C1 segment of cervical spinal cord (tissue), 14 donors: ENCODE measurements around the gene ACSM5.
"Not testable (repeated sequence)": the region's sequence is repeated elsewhere in the genome, so short reads cannot be mapped to it uniquely, and the experiment has no call there.

Experiments used
- DNase-seq, 14 donors: peaks; one replicate each; lab custom pipeline; 2025; lab: John Stamatoyannopoulos, UW

Gene ACSM5

GRCh38 chr16:20451364-20451763 lies 42.0 kb downstream of the ACSM5 start, which contains the start of gene ACSM2A:
TSS of gene ACSM2A (plus strand) at chr16:20451521. CDS start at chr16:20460115, 8,594 bp downstream.
- not testable (repeated sequence) for DNase-seq

DNA sequence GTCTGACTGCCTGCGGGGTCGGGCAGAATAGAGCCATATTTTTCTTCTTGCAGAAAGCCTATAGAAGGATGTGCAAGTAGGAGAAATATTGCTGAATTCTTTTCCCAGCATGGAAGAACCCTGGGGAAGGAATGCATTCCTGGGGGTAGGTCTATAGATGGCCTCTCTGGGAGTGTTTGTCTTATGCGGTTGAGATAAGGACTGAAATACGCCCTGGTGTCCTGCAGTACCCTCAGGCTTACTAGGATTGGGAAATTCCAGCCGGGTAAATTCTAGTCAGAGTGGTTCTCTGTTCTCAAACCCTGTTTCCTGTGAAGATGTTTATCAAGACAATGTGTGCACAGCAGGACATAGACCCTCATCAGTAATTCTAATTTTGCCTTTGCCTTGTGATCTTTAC lies 44.3 kb downstream of the ACSM5 start:
- DNase-seq: not testable (repeated sequence)

DNA sequence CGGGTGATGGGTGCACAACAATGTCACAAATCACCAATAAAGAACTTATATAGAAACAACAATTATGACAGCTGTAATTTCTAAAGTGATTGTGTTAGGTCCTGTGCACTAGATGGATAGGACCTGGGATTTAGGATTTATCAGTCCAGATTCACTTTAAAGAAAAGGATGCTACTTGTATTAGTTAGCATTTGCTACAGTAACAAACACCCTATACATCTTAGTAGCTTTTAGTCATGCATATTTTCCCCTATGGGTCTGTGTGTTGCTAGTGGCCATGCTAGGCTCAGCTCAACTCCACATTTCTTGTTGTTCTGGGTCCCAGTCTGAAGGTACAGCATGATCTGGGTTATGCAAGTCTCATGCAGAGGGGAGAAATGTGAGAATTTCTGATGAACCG lies 49.9 kb downstream of the ACSM5 start:
- not testable (repeated sequence) for DNase-seq

- DNase-seq: not testable (repeated sequence)
Measured at GRCh38 chr16:20460313-20460712, 51.0 kb downstream of the ACSM5 start.

- not testable (repeated sequence) for DNase-seq
Measured at GRCh38 chr16:20468954-20469353, 59.6 kb downstream of the ACSM5 start.

DNA sequence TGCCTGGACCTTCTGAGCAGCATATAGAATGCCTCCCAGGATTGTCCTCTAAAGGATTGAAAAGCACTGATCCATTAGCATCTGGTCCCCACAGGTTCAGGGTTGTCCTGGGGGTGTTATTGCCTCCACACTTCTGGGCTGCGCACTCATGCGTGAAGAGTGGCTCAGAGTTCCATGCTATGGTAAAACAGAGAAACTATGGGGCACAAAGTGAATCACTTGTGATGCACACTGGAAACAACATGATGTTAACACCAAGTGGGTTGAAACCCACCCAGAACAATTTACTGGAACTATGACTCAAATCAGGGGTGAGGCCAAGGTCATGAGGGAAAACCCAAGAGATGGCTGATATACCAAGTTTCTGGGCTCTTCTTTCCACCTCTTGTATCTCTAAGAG lies 60.6 kb downstream of the ACSM5 start:
- not testable (repeated sequence) for DNase-seq

DNA sequence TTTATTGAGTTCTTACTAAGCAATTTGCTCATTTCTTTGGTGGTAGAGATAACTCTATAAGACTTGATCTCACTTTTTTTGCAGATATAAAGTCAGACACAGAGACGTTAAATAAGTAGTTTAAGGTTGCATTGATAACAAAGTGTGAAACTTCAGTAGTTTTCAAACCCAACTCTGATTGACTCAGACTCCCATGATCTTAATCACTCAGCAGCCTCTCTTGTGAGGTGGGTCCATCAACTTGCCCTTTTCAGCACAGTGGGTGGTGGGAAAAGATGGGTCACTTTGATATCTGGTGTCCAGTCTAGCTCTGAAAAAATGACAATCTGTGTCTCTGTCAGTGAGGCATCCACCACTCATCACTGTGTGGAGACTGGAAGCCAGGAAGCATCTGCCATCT lies 61.4 kb downstream of the ACSM5 start:
- DNase-seq: not testable (repeated sequence)

DNA sequence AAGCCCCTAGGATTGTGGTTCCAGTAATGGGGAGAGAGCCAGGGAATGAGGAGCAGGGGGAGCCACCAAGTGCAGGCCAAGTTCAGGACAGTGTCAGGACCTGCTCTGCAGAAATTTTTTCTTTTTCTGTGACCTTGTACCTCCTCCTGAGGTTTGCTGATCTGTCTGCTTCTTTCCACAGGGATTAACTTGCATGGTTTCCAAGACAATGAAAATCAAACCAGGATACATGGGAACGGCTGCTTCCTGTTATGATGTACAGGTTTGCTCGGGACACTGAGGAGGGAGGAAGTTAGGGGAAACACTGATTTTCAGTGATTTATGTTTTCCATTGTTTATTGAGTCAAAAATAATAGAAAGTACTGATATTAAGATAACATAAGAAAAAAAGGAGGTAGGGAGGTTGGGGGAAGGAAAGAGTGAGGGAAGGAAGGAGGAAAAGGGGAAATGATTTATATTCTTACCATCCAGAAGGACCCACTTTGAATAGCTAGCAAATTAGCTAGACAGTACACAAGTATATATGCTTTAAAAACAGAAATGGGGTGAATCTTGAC lies 67.9 kb downstream of the ACSM5 start:
- not testable (repeated sequence) for DNase-seq

GRCh38 chr16:20483989-20484388 lies 74.7 kb downstream of the ACSM5 start:
- not testable (repeated sequence) for DNase-seq

GRCh38 chr16:20484726-20485125 lies 75.4 kb downstream of the ACSM5 start:
- DNase-seq: no peak

DNA sequence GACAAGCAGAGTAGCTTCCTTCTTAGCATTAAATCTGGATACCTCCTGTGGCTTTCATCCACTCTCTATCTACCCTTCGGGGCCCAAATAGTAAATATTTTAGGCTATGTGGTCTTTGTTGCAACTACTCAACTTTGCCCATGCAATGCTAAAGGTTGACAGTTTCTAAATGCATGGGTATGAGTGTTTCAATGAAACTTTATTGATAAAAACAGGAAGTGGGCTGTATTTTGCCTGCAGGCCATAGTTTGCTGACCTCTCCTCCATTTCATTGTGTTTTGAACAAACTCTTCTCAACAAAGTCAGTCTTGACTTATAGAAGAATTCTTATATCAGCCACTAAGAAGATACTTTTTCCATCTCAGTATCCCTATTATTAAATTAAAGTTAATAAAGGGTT lies 76.1 kb downstream of the ACSM5 start:
- no peak for DNase-seq
